HFFc6 (cell line): ENCODE data around the gene CSRNP3. TPM values are rescaled to one million over a fixed set of nuclear protein-coding genes. Genes with fewer than 3 reads are reported as not detected.

Source experiments
- DNase-seq: peaks from one replicate; pipeline ENCODE4 v3.0.0-alpha.2; 2018
- H3K27ac Mint-ChIP-seq: 2 replicates; pipeline ENCODE4 v1.8.0; 2020; ENCODE audit warnings: mild to moderate bottlenecking, mixed read lengths
- H3K27me3 Mint-ChIP-seq: 2 replicates; pipeline ENCODE4 v1.8.0; 2021; ENCODE audit warnings: mild to moderate bottlenecking, moderate library complexity, mixed read lengths; ENCODE audit not compliant: insufficient read depth
- H3K36me3 Mint-ChIP-seq: 2 replicates; pipeline ENCODE4 v1.8.0; 2021; ENCODE audit warnings: low read depth, mixed read lengths
- H3K4me1 Mint-ChIP-seq: 2 replicates; pipeline ENCODE4 v1.8.0; 2020; ENCODE audit warnings: low read depth, mixed read lengths
- H3K4me3 Mint-ChIP-seq: 2 replicates; pipeline ENCODE4 v1.8.0; 2020; ENCODE audit warnings: mild to moderate bottlenecking, moderate library complexity, mixed read lengths
- H3K9me3 Mint-ChIP-seq: 2 replicates; pipeline ENCODE4 v1.8.0; 2020; ENCODE audit warnings: mild to moderate bottlenecking, mixed read lengths
- total RNA-seq, 6 experiments: library from RNA; stranded (reverse); fragmentation: NEBNext Ultra II Directional; extraction: Animal tissue kit (Norgen Biotek cat#: 25700); gene quantifications; 2 replicates in 1 of 6; 3 replicates in 5 of 6; pipeline ENCODE4 v1.2.3, GENCODE V29; 2021
- TF ChIP-seq, protein P1 (sequence below): fragments of 200-600 bp; sonication (generic); IDR thresholded peaks from 2 replicates; pipeline ENCODE4 v1.5.0; 2021; ENCODE audit warnings: antibody characterized with exemption, mild to moderate bottlenecking

The CSRNP3 gene
- total RNA-seq, 6 experiments from 2014 or later, result 0.02 to 0.79 (median 0.31) TPM; not detected in 2

DNA sequence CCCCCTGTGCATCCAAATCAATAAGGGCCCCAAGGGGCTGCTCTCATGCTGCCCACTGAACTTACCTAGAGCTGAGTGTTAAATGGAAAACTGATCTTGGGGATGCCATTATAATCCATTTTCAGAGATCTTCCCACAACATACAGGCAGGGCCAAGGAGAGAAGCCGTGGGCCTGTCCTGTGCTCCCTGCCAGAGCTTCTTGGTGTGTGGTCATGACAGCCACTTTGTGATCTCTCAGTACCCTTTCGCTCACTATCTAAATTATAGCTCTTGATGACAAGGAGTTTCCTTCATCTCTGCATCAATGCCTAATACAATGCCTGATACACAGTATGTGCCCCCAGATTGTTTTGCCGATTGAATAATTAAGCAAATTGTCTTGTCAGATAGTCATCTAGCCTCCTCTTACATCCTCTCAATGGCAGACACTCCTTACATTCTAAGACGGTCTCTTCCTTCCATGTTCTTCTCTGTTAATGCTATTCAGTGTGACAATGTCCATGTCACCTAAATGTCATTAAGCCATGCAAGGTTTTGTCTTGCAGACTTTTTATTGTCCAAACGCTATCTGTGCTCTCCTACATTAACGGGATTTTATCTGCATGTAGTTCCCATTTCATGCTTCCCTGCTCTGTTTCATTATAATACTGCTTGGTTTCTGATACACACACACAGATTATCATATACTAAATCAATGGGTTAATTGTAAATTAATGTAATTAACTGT, 5.9 kb downstream of the CSRNP3 start:
- no peaks in the 10 kb centered on the region for H3K4me1 Mint-ChIP-seq
- H3K27me3 Mint-ChIP-seq, result peaks cover 2% of the 10 kb centered on the region; the same call in 1 of the 2 replicates
- peaks cover 10% of the 10 kb centered on the region; the same call in 1 of the 2 replicates for H3K9me3 Mint-ChIP-seq
- no peak overlapping the region for H3K4me3 Mint-ChIP-seq
- DNase-seq, result no peak
- no peaks in the 10 kb centered on the region for H3K36me3 Mint-ChIP-seq
- no peak overlapping the region for H3K27ac Mint-ChIP-seq
- TF ChIP-seq, protein P1, sequence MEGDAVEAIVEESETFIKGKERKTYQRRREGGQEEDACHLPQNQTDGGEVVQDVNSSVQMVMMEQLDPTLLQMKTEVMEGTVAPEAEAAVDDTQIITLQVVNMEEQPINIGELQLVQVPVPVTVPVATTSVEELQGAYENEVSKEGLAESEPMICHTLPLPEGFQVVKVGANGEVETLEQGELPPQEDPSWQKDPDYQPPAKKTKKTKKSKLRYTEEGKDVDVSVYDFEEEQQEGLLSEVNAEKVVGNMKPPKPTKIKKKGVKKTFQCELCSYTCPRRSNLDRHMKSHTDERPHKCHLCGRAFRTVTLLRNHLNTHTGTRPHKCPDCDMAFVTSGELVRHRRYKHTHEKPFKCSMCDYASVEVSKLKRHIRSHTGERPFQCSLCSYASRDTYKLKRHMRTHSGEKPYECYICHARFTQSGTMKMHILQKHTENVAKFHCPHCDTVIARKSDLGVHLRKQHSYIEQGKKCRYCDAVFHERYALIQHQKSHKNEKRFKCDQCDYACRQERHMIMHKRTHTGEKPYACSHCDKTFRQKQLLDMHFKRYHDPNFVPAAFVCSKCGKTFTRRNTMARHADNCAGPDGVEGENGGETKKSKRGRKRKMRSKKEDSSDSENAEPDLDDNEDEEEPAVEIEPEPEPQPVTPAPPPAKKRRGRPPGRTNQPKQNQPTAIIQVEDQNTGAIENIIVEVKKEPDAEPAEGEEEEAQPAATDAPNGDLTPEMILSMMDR, result no peak

DNA sequence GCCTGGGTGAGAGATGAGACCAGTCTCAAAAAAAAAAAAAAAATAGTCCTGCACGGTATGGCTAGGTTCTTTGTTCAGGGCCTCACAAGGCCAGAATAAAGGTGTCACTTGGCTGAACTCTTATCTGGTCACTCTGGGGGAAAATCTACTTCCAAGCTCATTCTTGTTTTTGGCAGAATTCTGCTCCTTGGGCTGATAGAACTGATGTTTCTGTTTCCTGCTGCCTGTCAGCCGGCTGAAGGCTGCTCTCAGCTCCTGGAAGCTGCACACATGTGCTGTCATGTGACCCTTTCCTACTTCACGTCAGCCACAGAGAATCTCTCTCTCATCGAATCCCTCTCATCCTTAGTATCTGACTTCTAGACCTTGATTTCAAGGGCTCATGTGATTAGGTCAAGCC, 10.4 kb downstream of the CSRNP3 start:
- H3K4me1 Mint-ChIP-seq, result no peaks in the 10 kb centered on the region
- TF ChIP-seq, protein P1, result no peak
- H3K4me3 Mint-ChIP-seq, result no peak overlapping the region
- peaks cover 16% of the 10 kb centered on the region for H3K9me3 Mint-ChIP-seq
- H3K27me3 Mint-ChIP-seq, result peaks cover 2% of the 10 kb centered on the region; the same call in 1 of the 2 replicates
- no peak overlapping the region for H3K27ac Mint-ChIP-seq
- H3K36me3 Mint-ChIP-seq, result no peaks in the 10 kb centered on the region
- DNase-seq, result no peak

DNA sequence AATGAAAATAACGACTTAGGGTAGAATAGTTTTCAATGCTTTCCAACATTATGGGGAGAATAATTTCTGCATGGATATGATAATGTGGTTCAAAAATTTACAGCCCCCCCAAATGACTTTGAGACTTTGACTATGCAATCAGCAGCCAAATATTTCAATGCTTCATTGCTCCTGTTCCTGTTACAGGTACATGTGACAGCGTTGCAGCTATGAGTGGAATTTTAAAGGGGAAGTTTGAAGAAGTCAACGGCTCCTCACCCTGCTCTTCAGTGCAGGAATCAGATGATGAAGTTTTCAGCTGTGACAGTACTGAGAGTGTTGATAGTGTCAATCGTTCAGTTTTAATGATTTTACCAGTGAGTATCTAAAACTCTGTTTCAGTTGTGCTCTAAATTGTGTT, 25.1 kb downstream of the CSRNP3 start:
- Mint-ChIP-seq H3K4me1 (no peaks in the 10 kb centered on the region), H3K27ac (no peak overlapping the region), H3K27me3 (no peaks in the 10 kb centered on the region), H3K36me3 (no peaks in the 10 kb centered on the region), H3K4me3 (no peak overlapping the region), H3K9me3 (peaks cover 24% of the 10 kb centered on the region)
- DNase-seq, result no peak
- TF ChIP-seq, protein P1, result no peak

DNA sequence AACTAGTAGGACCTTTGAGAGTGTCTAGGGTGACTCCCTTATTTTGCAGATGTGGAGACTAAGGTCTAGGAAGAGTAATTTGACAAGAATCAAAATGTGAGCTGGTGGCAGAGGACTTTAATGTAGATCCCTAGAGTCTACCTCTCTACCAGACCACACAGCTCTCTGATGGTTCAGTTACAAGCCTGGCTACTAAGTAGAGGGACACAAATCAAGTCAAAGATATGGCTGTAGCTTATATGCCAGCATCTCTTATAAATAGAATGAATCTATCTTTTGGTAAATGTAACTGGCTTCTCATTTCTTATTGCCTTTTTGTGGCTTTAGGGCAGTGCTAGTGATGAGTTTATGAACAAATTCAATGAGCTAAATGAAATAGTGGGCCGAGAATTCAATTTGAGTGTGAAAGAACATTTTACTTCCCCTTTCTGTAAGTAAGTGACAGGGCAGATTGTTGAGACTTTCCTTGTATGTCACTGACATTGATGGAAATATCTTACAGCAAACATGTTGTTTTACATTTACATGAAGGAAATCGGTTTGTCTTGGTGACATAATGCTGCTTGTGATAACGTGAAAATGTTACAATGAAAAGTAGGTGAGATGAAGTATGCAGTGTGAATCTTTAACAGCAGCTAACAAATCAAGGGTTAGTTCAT, 28.3 kb downstream of the CSRNP3 start:
- Mint-ChIP-seq H3K4me1 (no peaks in the 10 kb centered on the region), H3K4me3 (no peak overlapping the region), H3K9me3 (peaks cover 18% of the 10 kb centered on the region), H3K36me3 (no peaks in the 10 kb centered on the region), H3K27me3 (no peaks in the 10 kb centered on the region), H3K27ac (no peak overlapping the region)
- no peak for DNase-seq
- TF ChIP-seq, protein P1, result no peak

DNA sequence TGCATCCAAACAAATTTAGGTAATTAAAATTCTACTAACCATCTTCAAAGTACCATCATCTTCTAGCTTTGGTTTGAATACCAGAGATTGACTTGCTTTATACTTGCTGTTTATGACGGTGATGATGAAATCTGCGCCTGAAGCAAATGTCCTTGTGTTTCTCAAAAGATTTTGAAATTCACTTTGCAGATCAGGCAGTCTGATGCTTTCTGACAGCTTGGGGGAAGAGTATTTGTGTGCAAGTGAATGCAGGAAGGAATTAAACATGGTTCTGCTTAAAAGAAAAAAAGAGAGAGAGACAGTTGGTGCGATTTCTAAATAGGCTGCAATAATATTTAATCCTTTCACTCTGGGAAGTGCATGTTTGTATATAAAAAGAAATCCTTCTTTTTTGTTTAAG, 29.6 kb downstream of the CSRNP3 start:
- no peak for DNase-seq
- H3K9me3 Mint-ChIP-seq, result peaks cover 11% of the 10 kb centered on the region
- H3K4me1 Mint-ChIP-seq, result no peaks in the 10 kb centered on the region
- no peak overlapping the region for H3K4me3 Mint-ChIP-seq
- TF ChIP-seq, protein P1, result no peak
- no peak overlapping the region for H3K27ac Mint-ChIP-seq
- no peaks in the 10 kb centered on the region for H3K27me3 Mint-ChIP-seq
- no peaks in the 10 kb centered on the region for H3K36me3 Mint-ChIP-seq
